BJ (cell line): ENCODE data around the gene KIF16B. TPM values are rescaled to one million over a fixed set of nuclear protein-coding genes. Genes with fewer than 3 reads are reported as not detected.

Experiments
- CTCF ChIA-PET: fragments of 350-600 bp; formaldehyde crosslinking; extraction: SDS; loops from one replicate; lab custom pipeline; 2021; ENCODE audit warnings: antibody characterized with exemption, inconsistent platforms; lab: Yijun Ruan, JAX
- POLR2A ChIA-PET: fragments of 300-600 bp; sonication (Branson Sonifier 250); formaldehyde crosslinking; extraction: SDS; loops from one replicate; lab custom pipeline; 2021; ENCODE audit warnings: antibody characterized with exemption; lab: Charles Lee
- DNase-seq: peaks from one replicate; pipeline ENCODE4 v3.0.0-alpha.2; 2011; ENCODE audit warnings: low read depth
- H3K27me3 ChIP-seq: 2 replicates; pipeline ENCODE4 v1.6.0; 2011; ENCODE audit warnings: low read length; ENCODE audit not compliant: control insufficient read depth, insufficient read depth
- H3K36me3 ChIP-seq: 2 replicates; pipeline ENCODE4 v1.5.1; 2011; ENCODE audit warnings: low read length; ENCODE audit not compliant: control insufficient read depth, insufficient read depth
- H3K4me3 ChIP-seq: 2 replicates; pipeline ENCODE4 v1.5.1; 2011; ENCODE audit warnings: low read depth, mild to moderate bottlenecking, control low read depth, low read length
- CTCF ChIP-seq: IDR thresholded peaks from 2 replicates; pipeline ENCODE4 v1.5.1; 2011; ENCODE audit warnings: low read depth, mild to moderate bottlenecking, control low read depth, inconsistent platforms, low read length, moderate library complexity; ENCODE audit not compliant: insufficient read depth
- polyA plus RNA-seq: library from polyadenylated mRNA; depleted of rRNA; stranded (reverse); fragments of >200 nt; gene quantifications from 2 replicates; pipeline ENCODE4 v1.2.3, GENCODE V29; 2011

KIF16B gene
- polyA plus RNA-seq, 1 experiment: 3.2 TPM

- H3K4me3 ChIP-seq: no peak overlapping the region
- POLR2A ChIA-PET: no interaction called here
- no peaks in the 10 kb centered on the region for H3K36me3 ChIP-seq
- no peak for TF ChIP-seq CTCF
- DNase-seq: no peak
- CTCF ChIA-PET: interaction anchor here (1.2 kb wide), 1 partner anchor 10 kb away, joined by 5 read pairs; no protein-coding TSS in a partner anchor
- no peaks in the 10 kb centered on the region for H3K27me3 ChIP-seq
These were observed 165.8 kb downstream of the KIF16B start for GRCh38 chr20:16407251-16408067.

- no peaks in the 10 kb centered on the region for H3K36me3 ChIP-seq
- no peaks in the 10 kb centered on the region for H3K27me3 ChIP-seq
- DNase-seq: no peak
- H3K4me3 ChIP-seq: no peak overlapping the region
- TF ChIP-seq CTCF: no peak
- POLR2A ChIA-PET: no interaction called here
- CTCF ChIA-PET: no interaction called here
These were observed 168.0 kb downstream of the KIF16B start for GRCh38 chr20:16405254-16405653.

GRCh38 chr20:16404640-16405039, 168.6 kb downstream of the KIF16B start:
- Histone ChIP-seq H3K27me3 (no peaks in the 10 kb centered on the region), H3K36me3 (no peaks in the 10 kb centered on the region), H3K4me3 (no peak overlapping the region)
- no peak for TF ChIP-seq CTCF
- ChIA-PET CTCF (no interaction called here), POLR2A (no interaction called here)
- DNase-seq: no peak

- POLR2A ChIA-PET: no interaction called here
These were observed 169.1 kb downstream of the KIF16B start for GRCh38 chr20:16404171-16404570.

GRCh38 chr20:16400234-16400633, 173.0 kb downstream of the KIF16B start:
- Histone ChIP-seq H3K36me3 (no peaks in the 10 kb centered on the region), H3K4me3 (no peak overlapping the region), H3K27me3 (no peaks in the 10 kb centered on the region)
- no peak for TF ChIP-seq CTCF
- no peak for DNase-seq
- ChIA-PET CTCF (no interaction called here), POLR2A (no interaction called here)

More at GRCh38 chr20:16404171-16404570, 169.1 kb downstream of the KIF16B start:
- H3K4me3 ChIP-seq: no peak overlapping the region
- no peaks in the 10 kb centered on the region for H3K27me3 ChIP-seq
- DNase-seq: no peak
- H3K36me3 ChIP-seq: no peaks in the 10 kb centered on the region
- no peak for TF ChIP-seq CTCF
- CTCF ChIA-PET: no interaction called here
